AG10803 (cell line): ENCODE results near the gene ARHGAP24.
"Not testable (repeated sequence)": the region's sequence is repeated elsewhere in the genome, so short reads cannot be mapped to it uniquely, and the experiment has no call there.

Experiments
- DNase-seq: peaks from one replicate; pipeline ENCODE4 v3.0.0; 2010; ENCODE audit warnings: low read depth
- H3K4me3 ChIP-seq: 2 replicates; pipeline ENCODE4 v1.5.1; 2011; ENCODE audit warnings: mild to moderate bottlenecking, low read length, control low read depth
- CTCF ChIP-seq: conservative IDR thresholded peaks from 2 replicates; pipeline ENCODE4 v1.5.1; 2011; ENCODE audit warnings: mild to moderate bottlenecking, low read length, control low read depth, inconsistent platforms

The ARHGAP24 gene

GRCh38 chr4:85834934-85835333, 360.0 kb downstream of the ARHGAP24 start:
- no peak overlapping the region for H3K4me3 ChIP-seq
- no peak for DNase-seq
- no peak for TF ChIP-seq CTCF

DNA sequence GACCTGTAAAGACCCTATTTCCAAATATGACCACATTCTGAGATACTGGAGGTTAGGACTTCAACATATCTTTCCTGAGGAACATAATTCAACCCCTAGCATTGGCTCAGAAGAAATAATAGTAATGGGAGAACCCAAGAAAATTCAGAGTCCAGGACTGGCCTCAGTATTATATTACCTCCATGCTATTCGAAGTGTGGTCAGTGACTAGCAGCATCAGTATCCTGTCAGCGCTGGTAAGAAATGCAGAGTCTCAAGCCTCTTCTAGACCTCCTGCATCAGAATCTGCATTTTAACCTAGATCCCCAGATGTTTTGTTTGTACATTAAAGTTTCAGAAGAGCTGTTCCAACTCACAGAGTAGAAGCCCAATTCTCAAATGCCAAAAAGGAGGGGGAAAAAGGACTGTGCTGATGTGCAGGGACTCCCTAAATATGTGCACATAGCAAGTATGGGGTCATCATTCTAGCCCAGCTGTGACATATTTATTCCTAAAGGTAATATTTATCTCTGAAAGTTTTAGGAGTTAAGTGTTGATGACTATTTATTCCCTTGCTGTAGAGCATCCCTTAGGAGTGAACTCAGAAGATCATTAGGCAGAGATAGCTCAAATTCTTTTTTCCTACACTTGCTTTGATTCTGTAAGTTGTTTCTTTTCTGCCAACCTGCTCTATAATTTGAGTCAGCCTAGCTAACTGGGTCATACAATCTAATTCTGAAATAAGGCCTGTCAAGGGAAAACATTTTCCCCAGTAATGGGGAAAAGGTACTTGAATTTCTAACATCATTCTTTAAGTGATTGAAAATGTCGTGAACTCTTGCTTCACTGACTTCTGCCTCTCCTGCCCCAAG, 361.9 kb downstream of the ARHGAP24 start:
- TF ChIP-seq CTCF: no peak
- DNase-seq: no peak
- peak overlapping the region; percentile 26 for H3K4me3 ChIP-seq

DNA sequence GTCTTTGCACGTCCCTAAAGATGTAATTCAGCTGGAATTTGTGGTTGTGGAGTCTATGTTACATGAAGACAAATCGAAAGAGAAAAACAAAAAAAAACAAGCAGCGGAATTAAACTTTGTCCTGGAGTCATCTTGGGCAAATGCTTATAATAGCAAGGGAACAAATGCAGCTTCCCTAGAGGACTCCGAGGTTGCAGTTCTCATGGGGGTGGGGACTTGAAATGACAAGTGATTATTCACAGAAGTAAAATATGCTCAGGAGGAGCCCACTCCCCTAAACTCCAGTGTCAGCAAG, 362.4 kb downstream of the ARHGAP24 start:
- TF ChIP-seq CTCF: no peak
- peak; percentile 62 for DNase-seq
- H3K4me3 ChIP-seq: peak overlapping the region; percentile 26

- H3K4me3 ChIP-seq, DNase-seq: not testable (repeated sequence)
Observed at GRCh38 chr4:85839981-85840451, 365.1 kb downstream of the ARHGAP24 start.

- DNase-seq: peak; percentile 57
- no peak overlapping the region for H3K4me3 ChIP-seq
- TF ChIP-seq CTCF: no peak
Observed at GRCh38 chr4:85842540-85842939, 367.6 kb downstream of the ARHGAP24 start.

DNA sequence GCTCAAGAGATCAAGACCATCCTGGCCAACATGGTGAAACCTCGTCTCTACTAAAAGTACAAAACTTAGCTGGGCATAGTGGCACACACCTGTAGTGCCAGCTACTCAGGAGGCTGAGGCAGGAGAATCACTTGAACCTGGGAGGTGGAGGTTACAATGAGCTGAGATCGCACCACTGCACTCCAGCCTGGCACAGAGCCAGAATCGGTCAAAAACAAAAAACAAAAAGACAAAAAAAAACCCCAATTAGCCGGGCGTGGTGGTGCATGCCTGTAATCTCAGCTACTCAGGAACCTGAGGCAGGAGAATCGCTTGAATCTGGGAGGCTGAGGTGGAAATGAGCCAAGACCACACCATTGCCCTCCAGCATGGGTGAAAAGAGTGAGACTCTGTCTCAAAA, 378.8 kb downstream of the ARHGAP24 start:
- DNase-seq, H3K4me3 ChIP-seq: not testable (repeated sequence)

- no peak for DNase-seq
- TF ChIP-seq CTCF: no peak
- H3K4me3 ChIP-seq: no peak overlapping the region
Observed at GRCh38 chr4:85854546-85854945, 379.6 kb downstream of the ARHGAP24 start.

DNA sequence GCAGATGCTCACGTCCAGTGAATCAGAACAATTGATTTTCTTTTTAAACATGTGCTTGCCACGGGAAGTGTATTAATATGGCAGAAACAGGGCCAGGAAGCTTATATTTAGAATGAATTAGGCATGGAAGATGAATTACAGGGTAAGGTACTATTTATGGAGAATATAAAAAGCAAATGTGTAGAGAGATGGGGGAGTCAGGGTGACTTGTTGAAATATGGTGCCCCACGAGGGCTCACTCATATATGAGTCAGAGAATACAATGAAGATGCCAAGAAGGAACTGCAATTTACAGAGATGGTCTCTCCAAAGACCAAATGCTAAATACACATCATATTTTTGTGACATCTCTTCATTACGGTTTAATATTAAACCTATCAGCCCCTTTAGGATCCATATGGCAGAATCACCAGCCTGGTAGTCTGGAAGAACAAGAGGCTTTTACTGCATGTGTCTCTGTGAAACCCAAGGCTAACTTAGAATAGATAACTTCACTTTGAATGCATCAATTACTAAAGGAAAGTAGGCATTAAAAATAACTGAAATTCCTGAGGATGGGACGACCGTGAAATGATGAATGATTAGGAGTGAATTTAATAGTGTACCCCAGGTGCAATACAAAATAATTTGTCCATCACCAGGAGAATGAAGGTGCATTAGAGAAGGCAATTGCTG, 385.3 kb downstream of the ARHGAP24 start:
- DNase-seq: peak; percentile 56
- H3K4me3 ChIP-seq: no peak overlapping the region
- TF ChIP-seq CTCF: no peak
